NCI-H1417 (cell line): ENCODE data around the gene NKAPD1.
"Not testable (repeated sequence)": the region's sequence is repeated elsewhere in the genome, so short reads cannot be mapped to it uniquely, and the experiment has no call there.

Experiments
- DNase-seq, 3 experiments: peaks; one replicate each; lab custom pipeline; 2025; lab: John Stamatoyannopoulos, UW

The NKAPD1 gene

DNA sequence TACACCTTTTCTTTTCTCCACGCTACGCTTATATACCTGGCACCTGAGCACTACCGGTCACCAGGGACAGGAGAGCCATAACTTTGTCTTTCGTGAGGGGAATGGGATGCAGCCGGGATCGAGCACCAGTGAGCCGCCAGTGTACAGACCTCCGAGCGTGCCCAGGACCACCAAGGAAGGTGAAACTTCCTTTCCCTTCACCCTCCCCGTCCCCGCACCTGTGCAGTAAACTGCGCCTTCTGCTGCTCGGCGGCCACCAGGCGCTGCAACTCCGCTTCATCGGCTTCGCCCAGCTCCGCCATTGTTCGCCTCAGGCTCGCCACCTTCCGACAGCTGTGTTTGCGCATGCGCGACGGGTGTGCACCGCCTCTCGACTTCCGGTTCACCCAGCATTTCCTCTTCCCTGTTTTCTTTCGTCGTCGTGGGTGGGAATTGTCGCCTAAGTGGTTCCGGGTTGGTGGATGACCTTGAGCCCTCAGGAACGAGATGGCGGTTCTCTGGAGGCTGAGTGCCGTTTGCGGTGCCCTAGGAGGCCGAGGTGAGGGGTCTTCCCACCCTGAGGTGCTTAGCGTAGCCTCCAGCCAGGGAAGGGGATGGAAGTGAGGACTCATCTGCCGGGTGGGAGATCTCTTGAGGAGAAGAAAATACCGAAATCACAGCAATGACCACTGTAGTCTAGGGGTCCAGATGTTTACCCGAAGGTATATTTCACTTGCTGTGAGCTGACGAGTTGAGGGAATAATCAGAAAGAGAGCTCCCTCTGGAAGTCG, 12.5 kb downstream of the NKAPD1 start, which contains the start of the genes SDHD and TIMM8B:
Gene SDHD, plus strand, starts transcription at position 452 of the 770 bp plus-strand sequence. Its CDS starts 35 bp downstream, at position 487.
Gene TIMM8B, minus strand, starts transcription at position 335 of the 770 bp plus-strand sequence. Its CDS starts 33 bp downstream, at position 302.
- DNase-seq, result peak; percentile 96 to 99 (median 98)

GRCh38 chr11:112087212-112087611, 13.1 kb downstream of the NKAPD1 start:
- DNase-seq, result no peak

DNA sequence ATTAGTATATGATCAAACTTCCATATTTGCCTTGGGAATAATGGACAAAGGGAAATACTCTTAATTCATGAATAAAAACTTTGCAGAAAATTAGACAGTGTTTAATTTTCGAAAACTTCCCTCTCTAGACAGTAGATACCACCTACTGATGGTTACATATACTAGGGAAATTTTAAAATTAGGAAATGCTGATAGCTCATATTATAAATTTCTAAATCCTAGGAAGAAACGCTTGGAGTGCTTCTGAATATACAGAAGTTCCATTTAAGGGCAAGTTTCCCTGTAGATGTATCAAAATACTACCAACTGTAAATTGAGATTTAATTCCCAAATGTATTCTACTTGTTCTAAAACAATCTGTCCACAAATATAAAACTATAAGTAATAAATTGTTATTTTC, 21.2 kb downstream of the NKAPD1 start:
- DNase-seq, result not testable (repeated sequence)

DNA sequence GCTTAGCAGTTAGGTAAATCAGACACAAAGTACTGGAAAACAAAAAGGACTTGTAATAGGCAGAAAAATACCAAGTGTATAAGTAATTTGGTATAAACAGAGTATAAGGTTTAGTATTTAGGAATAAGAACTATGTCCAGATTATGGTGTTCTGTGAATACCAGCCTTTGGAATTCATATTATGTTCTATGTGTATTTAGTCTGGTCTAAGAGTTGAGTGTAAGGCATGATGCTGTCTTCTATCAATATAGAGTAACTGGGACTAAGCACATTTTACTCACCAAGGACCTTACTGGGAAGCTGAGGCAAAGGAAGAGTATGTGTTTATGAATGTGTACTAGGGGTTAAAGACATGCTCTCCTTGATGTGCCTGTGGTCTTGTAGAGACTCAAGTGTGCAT, 22.1 kb downstream of the NKAPD1 start:
- no peak for DNase-seq

- DNase-seq, result no peak
Observed at GRCh38 chr11:112097734-112098528, 23.8 kb downstream of the NKAPD1 start.

- no peak for DNase-seq
Observed at GRCh38 chr11:112100462-112100861, 26.4 kb downstream of the NKAPD1 start.

- DNase-seq, result no peak
Observed at GRCh38 chr11:112103446-112103845, 29.3 kb downstream of the NKAPD1 start.

GRCh38 chr11:112106070-112106469, 32.0 kb downstream of the NKAPD1 start:
- DNase-seq, result peak in 1 of 3 experiments; percentile 33

GRCh38 chr11:112113539-112114457, 39.7 kb downstream of the NKAPD1 start:
- DNase-seq, result peak; percentile 16 to 71 (median 38)

DNA sequence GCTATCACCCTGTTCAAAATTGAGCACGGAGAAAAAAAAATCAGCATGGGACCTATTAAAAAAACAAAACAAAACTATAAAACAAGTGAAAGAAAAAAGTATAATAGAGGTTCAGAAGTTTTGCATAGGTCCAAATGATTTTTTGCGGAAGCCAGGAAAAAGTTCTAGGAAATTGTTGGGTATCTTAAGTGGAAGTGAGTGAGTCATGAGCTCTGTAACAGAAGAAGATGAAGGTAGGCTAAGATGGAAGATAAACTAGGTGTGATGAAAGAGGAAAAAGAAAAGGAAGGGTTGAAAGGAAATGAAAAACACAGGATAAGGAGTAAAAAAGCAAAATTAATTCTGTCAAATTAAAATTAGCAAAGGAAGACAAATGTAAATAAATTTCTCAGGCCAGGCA, 40.4 kb downstream of the NKAPD1 start:
- no peak for DNase-seq

DNA sequence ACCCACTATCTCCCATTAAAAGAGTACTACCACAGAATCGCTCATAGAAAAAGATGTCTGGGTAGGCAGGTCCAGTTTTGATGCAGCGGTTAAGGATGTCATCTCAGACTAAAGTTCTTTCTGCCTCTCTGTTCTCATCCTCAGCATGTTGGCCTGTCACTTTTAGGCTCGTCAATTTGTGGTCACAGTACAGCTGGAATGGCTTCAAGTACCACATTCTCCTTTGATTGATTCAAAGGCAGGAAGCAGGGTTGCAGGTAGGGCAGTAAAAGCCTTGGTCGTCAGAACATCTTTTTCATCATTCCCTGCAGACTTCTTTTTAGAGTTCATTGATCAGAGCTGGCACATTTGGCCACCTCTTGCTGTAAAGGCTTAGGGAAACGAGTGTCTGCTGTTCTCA, 41.3 kb downstream of the NKAPD1 start:
- no peak for DNase-seq

DNA sequence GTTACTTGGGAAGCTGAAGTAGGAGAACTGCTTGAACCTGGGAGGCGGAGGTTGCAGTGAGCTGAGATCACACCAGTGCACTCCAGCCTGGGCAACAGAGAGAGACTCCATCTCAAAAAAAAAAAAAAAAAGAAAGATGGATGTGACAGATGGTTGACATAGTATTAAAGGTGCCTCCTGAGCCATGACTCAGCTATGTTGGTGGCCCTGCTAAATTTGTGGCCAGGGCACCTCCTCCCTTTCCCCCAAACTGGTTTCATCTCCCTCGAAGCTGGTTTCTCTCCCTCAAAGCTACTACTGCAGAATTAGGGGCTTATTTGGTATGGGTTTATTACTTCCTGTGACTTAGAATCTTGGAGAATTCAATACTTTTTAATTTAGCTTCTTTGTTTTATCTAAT, 44.1 kb downstream of the NKAPD1 start:
- DNase-seq, result no peak

GRCh38 chr11:112121981-112122615, 48.0 kb downstream of the NKAPD1 start:
- DNase-seq, result no peak

GRCh38 chr11:112123129-112123528, 49.0 kb downstream of the NKAPD1 start:
- peak in 1 of 3 experiments; percentile 29 for DNase-seq

- DNase-seq, result no peak
Observed at GRCh38 chr11:112127056-112127455, 53.0 kb downstream of the NKAPD1 start.

GRCh38 chr11:112128483-112129121, 54.5 kb downstream of the NKAPD1 start:
- DNase-seq, result peak; percentile 46 to 82 (median 78)

DNA sequence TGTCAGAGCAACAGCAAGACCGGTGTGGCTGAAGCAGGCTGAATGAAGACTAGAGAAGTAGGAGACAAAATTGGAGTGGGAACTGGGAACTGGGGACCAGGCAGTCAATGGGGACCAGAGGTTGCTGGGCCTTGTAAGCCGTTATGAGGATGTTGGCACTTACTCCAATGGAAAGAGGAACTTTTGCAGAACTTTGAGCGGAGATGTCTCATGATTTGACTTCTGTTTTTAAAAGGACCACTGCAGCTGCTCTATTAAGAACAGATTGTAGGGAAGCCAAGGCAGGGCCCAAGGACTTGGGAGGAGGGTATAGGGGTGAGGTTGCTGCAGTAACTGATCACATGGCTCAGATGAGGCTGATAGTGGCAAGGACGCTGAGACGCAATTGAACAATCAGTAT, 55.6 kb downstream of the NKAPD1 start:
- DNase-seq, result no peak

- DNase-seq, result no peak
Observed at GRCh38 chr11:112132737-112133136, 58.6 kb downstream of the NKAPD1 start.

GRCh38 chr11:112134473-112134872, 60.4 kb downstream of the NKAPD1 start:
- no peak for DNase-seq
